Subcutaneous adipose tissue (tissue), 4 donors: Measurements from ENCODE around the gene ARHGAP36. TPM values are rescaled to one million over a fixed set of nuclear protein-coding genes. Genes with fewer than 3 reads are reported as not detected.

Experiments
- total RNA-seq, 4 donors: library from RNA; depleted of rRNA; stranded (reverse); fragments of >200 nt; gene quantifications; one replicate each; pipeline ENCODE4 v1.1.0, GENCODE V29; 2016

The ARHGAP36 gene
- total RNA-seq, 4 donors from 2014 or later = not detected

Other genes with a start within 250 kb of the ARHGAP36 start
- gene ENOX2, start 155.1 kb upstream of the ARHGAP36 start, total RNA-seq = 10 to 100 TPM; 12.7 to 26.9 (median 21.4) TPM
- under 1 TPM in 2 of 4 donors, not detected in 2; 0.44 to 0.68 TPM for gene IGSF1, start 231.0 kb downstream of the ARHGAP36 start, total RNA-seq